DND-41 (cell line): ENCODE measurements around the gene CHMP6.

Source experiments
- ATAC-seq: fragments of 200-7000 bp; cut with Tn5 transposase; 3 replicates; pipeline ENCODE4 v1.9.1; 2021; ENCODE audit warnings: low read depth; ENCODE audit not compliant: insufficient read depth
- DNase-seq: peaks from one replicate; pipeline ENCODE4 v3.0.0-alpha.2; 2020
- H2AFZ ChIP-seq: 2 replicates; pipeline ENCODE4 v1.6.0; 2012; ENCODE audit warnings: low read depth, low read length
- H3K27ac ChIP-seq: 2 replicates; pipeline ENCODE4 v1.5.1; 2012; ENCODE audit warnings: low read length, inconsistent platforms
- H3K27me3 ChIP-seq: fragments of 200-600 bp; sonication (generic); 2 replicates; pipeline ENCODE4 v1.6.0; 2012; ENCODE audit warnings: low read length, mild to moderate bottlenecking, inconsistent platforms; ENCODE audit not compliant: insufficient read depth, poor library complexity
- H3K36me3 ChIP-seq: 2 replicates; pipeline ENCODE4 v1.5.1; 2012; ENCODE audit warnings: low read length, inconsistent platforms; ENCODE audit not compliant: insufficient read depth
- H3K4me1 ChIP-seq: 2 replicates; pipeline ENCODE4 v1.5.1; 2012; ENCODE audit warnings: mild to moderate bottlenecking, low read length; ENCODE audit not compliant: insufficient read depth
- H3K4me2 ChIP-seq: 2 replicates; pipeline ENCODE4 v1.6.0; 2012; ENCODE audit warnings: mild to moderate bottlenecking, moderate library complexity, low read length, inconsistent platforms; ENCODE audit not compliant: insufficient read depth
- H3K4me3 ChIP-seq, 2 experiments: fragments of 200-600 bp in 1 of 2; shearing (Covaris generic) in 1 of 2; 2 replicates each; pipeline ENCODE4 v1.5.1; 2012 to 2016; ENCODE audit warnings: inconsistent platforms in 2 of 2, low read length in 2 of 2, mild to moderate bottlenecking in 2 of 2, low read depth in 1 of 2, moderate library complexity in 1 of 2
- H3K79me2 ChIP-seq: 2 replicates; pipeline ENCODE4 v1.6.0; 2012; ENCODE audit warnings: low read length, inconsistent platforms; ENCODE audit not compliant: insufficient read depth
- H3K9ac ChIP-seq: 2 replicates; pipeline ENCODE4 v1.6.0; 2012; ENCODE audit warnings: low read depth, mild to moderate bottlenecking, inconsistent platforms, low read length, moderate library complexity
- H3K9me3 ChIP-seq: 2 replicates; pipeline ENCODE4 v1.5.1; 2012; ENCODE audit warnings: low read length, moderate library complexity, mild to moderate bottlenecking, inconsistent platforms; ENCODE audit not compliant: insufficient read depth, severe bottlenecking
- H4K20me1 ChIP-seq: 2 replicates; pipeline ENCODE4 v1.6.0; 2012; ENCODE audit warnings: low read length; ENCODE audit not compliant: insufficient read depth
- EZH2 ChIP-seq: IDR thresholded peaks from 3 replicates; pipeline ENCODE4 v1.6.1; 2012; ENCODE audit warnings: borderline replicate concordance, low read depth, mild to moderate bottlenecking, moderate library complexity, low read length, inconsistent platforms; ENCODE audit not compliant: severe bottlenecking
- TF ChIP-seq, protein P1 (sequence below): IDR thresholded peaks from 2 replicates; pipeline ENCODE4 v1.5.1; 2012; ENCODE audit warnings: borderline replicate concordance, low read length, moderate library complexity, mild to moderate bottlenecking; ENCODE audit not compliant: poor library complexity, severe bottlenecking; ENCODE audit errors: extremely low read depth

CHMP6 gene

DNA sequence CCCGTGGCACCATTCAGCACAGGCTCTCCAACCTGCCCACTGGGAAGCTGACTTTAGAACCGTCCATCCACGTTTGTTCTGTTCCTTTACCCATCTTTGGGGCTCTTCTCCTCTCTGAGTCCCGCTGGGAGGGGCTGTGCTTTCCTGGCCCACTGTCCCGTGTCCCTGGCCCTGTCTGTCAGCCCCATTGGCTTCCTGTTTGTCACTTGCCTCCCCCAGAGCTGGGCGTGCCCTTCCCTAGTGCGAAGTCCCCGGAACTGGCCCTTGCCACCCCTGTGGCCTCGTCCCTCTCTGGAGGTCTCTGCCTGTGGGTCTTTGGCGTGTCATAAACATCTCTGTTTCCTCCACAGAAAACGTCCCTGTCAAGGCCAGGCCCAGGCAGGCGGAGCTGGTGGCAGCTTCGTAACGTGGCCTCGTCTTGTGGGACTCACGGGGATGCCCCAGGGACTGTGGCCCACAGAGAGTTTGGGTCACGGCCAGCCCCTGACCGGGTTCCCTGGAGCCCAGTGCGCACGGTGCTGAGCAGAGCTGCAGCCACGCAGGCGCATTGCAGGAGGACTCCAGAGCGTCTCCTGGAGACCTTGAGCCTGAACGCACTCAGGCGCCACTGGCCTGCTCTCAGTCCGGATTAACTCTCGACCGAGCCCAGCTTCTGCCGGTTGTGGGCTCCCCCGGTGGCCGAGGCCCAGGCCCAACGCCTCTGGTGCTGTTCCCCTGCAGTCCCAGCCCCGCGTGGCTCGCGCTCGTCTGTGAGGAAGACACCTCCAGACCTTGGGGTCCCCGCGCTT is 7.3 kb downstream of the CHMP6 start:
- DNase-seq (no peak), ATAC-seq (no peak)
- TF ChIP-seq, protein P1, sequence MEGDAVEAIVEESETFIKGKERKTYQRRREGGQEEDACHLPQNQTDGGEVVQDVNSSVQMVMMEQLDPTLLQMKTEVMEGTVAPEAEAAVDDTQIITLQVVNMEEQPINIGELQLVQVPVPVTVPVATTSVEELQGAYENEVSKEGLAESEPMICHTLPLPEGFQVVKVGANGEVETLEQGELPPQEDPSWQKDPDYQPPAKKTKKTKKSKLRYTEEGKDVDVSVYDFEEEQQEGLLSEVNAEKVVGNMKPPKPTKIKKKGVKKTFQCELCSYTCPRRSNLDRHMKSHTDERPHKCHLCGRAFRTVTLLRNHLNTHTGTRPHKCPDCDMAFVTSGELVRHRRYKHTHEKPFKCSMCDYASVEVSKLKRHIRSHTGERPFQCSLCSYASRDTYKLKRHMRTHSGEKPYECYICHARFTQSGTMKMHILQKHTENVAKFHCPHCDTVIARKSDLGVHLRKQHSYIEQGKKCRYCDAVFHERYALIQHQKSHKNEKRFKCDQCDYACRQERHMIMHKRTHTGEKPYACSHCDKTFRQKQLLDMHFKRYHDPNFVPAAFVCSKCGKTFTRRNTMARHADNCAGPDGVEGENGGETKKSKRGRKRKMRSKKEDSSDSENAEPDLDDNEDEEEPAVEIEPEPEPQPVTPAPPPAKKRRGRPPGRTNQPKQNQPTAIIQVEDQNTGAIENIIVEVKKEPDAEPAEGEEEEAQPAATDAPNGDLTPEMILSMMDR, result no peak
- no peak for TF ChIP-seq EZH2
- H3K27ac ChIP-seq, result no peak overlapping the region
- no peak overlapping the region for H3K4me3 ChIP-seq
- H3K27me3 ChIP-seq, result peaks cover 8% of the 10 kb centered on the region
- H3K4me1 ChIP-seq, result peaks cover 9% of the 10 kb centered on the region
- H3K4me2 ChIP-seq, result no peak overlapping the region
- no peak overlapping the region for H3K9ac ChIP-seq
- no peaks in the 10 kb centered on the region for H3K79me2 ChIP-seq
- H2AFZ ChIP-seq, result no peak overlapping the region
- peaks cover 47% of the 10 kb centered on the region for H3K36me3 ChIP-seq
- no peaks in the 10 kb centered on the region for H3K9me3 ChIP-seq
- peaks cover 24% of the 10 kb centered on the region for H4K20me1 ChIP-seq

DNA sequence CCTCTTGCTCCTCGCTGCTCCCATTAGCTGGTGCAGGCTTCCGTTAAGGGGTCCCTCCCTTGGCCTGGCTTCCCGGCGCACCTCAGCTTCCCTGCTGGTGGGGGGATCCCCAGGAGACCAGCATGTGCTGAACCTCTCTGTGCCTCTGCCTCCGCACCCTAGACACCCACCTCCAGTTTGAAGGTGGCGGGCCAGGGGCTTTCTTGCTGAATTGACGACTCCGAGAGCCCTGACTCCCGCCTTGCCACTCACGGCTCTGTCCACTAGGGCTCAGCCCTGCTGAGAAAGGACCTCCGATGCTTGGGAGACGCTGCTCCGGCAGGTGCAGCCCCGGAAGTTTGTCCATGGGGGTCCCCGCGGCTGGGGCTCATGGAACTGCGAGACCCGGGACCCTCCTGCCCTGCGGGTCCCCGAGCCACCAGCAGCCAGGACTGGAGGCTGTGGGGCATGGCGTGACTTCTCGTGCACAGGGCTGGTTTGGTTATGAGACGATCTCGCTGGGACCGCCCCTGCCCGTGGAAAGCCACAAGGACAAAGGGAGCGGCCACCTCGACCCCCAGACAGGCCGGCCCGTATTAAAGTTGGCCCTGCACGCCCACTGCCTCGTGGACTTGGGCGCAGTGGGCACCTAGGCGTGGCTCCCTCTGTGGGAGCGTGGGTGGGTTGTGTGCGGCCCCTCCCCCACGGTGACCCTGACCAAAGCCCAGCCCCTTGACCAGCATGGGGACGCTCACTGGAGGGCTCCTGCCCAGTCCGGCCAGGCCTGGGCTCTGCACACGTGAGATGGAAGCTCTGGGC is 8.1 kb downstream of the CHMP6 start:
- H3K4me3 ChIP-seq, result no peak overlapping the region
- H3K27me3 ChIP-seq, result peaks cover 14% of the 10 kb centered on the region
- H3K36me3 ChIP-seq, result peaks cover 43% of the 10 kb centered on the region
- TF ChIP-seq EZH2, result no peak
- TF ChIP-seq, protein P1, result no peak
- H2AFZ ChIP-seq, result no peak overlapping the region
- H3K79me2 ChIP-seq, result no peaks in the 10 kb centered on the region
- H3K9me3 ChIP-seq, result no peaks in the 10 kb centered on the region
- no peak overlapping the region for H3K9ac ChIP-seq
- no peak overlapping the region for H3K27ac ChIP-seq
- H3K4me1 ChIP-seq, result peaks cover 4% of the 10 kb centered on the region
- H4K20me1 ChIP-seq, result peaks cover 23% of the 10 kb centered on the region
- DNase-seq (no peak), ATAC-seq (no peak)
- no peak overlapping the region for H3K4me2 ChIP-seq

DNA sequence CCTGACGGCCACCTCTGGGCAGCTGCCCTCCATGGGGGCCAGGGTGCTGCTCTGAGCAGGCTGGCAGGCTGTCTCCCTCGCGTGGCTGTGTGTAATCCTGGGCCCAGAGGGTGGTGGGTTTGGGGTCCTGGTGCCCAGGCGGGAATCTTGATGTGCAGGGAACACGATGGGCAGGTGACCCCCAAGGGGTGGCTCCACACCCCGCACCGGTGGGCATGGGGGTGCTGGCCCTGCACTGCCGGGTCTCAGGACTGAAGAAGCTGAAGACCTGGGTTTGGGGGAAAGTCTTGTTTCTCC is 8.6 kb downstream of the CHMP6 start:
- Histone ChIP-seq H2AFZ (no peak overlapping the region), H4K20me1 (peaks cover 24% of the 10 kb centered on the region), H3K4me3 (no peak overlapping the region), H3K9ac (no peak overlapping the region), H3K4me1 (peaks cover 4% of the 10 kb centered on the region), H3K36me3 (peaks cover 39% of the 10 kb centered on the region), H3K79me2 (no peaks in the 10 kb centered on the region), H3K9me3 (no peaks in the 10 kb centered on the region), H3K4me2 (no peak overlapping the region), H3K27me3 (peaks cover 17% of the 10 kb centered on the region), H3K27ac (no peak overlapping the region)
- ATAC-seq (no peak), DNase-seq (no peak)
- TF ChIP-seq, protein P1, result no peak
- TF ChIP-seq EZH2, result no peak
